ENCODE measurements around the gene CSMD2. TPM values are rescaled to one million over a fixed set of nuclear protein-coding genes. Genes with fewer than 3 reads are reported as not detected.
"Not testable (repeated sequence)": the region's sequence is repeated elsewhere in the genome, so short reads cannot be mapped to it uniquely, and the experiment has no call there.

CSMD2 gene
- not detected in 2 replicates for total RNA-seq
- polyA plus RNA-seq (2012): not detected

GRCh38 chr1:34164771-34165391 is at the start of gene CSMD2:
Gene CSMD2, minus strand, starts transcription at chr1:34165230. Its CDS starts 133 bp downstream, at chr1:34165097.
- peak; percentile 12 for DNase-seq (ENCODE audit: low read depth)

- DNase-seq (ENCODE audit: low read depth): no peak
These were observed 48.9 kb upstream of the CSMD2 start for GRCh38 chr1:34213956-34214355.

GRCh38 chr1:34212673-34213072 is 47.6 kb upstream of the CSMD2 start:
- no peak for DNase-seq (ENCODE audit: low read depth)

- no peak for DNase-seq (ENCODE audit: low read depth)
These were observed 34.9 kb upstream of the CSMD2 start for GRCh38 chr1:34199927-34200326.

DNA sequence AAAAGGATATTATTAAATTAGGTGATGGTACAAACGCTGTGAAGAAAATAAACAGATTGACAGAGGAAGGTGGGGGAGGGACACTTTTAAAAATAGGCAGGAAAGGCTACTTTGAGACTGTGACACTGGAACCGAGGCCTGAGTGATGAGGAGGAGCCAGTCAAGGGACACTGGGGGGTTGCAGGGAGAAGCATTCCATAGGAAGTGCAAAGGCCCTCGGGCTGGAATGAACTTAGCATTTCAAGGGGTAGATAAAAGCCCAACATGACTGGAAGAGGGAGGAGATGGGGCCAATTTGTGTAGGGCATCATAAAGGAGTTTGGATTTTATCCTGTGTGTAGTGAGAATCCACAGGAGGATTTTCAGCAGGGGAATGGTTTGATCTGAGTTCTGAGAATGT is 27.6 kb upstream of the CSMD2 start:
- DNase-seq (ENCODE audit: low read depth): no peak

GRCh38 chr1:34190692-34191091 is 25.7 kb upstream of the CSMD2 start:
- DNase-seq (ENCODE audit: low read depth): no peak

- DNase-seq (ENCODE audit: low read depth): no peak
These were observed 24.0 kb upstream of the CSMD2 start for GRCh38 chr1:34188985-34189384.

DNA sequence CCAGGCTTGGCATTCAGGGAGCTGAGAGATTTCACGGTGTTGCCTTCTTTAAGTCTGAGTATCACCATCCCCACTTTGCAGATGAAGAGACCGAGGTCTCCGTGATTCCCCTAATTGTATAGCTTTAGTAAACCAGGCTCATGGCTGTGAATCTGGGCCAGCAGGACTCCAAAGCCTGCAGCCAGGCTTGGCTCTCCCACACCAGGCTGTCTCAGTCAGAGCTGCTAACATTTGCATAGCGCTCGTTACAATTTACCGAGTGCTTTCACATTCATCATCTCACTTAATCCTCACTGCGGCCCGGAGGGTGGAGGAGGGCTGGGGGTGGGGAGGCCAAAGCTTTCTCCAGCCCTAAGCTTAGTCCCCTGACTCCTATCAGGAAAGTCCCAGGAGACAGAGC is 23.4 kb upstream of the CSMD2 start:
- DNase-seq (ENCODE audit: low read depth): no peak

DNA sequence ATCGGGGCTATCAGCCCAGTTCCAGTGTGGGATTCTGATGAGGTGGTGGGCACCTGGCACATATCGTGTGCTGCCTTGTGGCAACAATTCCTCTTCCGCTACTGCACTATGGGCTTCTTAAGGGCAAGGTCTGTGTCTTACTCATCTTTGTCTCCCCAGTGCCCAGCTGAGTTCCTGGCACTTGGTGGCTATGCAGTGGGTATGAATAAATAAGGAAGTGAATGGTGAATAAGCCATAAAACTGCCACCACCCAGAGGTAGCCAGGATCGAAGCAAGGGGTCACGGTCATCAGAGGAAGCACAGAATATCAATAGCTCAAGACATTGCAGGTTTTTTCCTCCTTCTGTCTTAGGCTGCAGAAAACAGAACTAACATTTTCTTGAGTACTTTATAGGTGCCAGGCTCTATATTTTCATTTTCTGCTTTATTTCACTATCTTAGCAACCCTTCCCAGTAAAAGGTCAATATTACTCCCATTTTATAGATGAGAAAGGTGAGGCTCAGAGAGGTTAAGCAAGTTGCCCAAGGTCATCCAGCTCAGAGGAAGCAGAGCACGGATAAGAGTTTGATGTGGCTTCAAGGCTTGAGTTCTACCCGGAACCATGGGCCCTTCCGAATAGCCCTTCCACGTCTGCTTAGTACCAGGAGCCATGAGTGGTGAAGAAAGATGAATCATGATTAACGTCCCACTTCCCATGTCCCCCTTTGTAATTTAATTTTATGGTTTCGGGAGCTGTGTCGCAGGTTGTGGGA is 21.9 kb upstream of the CSMD2 start:
- no peak for DNase-seq (ENCODE audit: low read depth)

DNA sequence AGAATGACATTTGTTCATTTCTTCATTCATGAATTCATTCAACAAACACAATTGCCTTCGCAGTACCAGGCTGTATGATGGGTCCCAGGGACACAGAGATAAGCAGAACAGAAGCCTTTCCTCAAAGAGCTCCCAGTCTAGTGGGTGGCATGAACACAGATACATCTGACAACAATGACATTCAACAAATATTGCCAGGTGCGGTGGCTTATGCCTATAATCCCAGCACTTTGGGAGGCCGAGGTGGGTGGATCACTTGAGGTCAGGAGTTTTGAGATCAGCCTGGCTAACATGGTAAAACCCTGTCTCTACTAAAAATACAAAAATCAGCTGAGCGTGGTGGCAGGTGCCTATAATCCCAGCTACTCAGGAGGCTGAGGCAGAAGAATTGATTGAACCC is 18.4 kb upstream of the CSMD2 start:
- not testable (repeated sequence) for DNase-seq (ENCODE audit: low read depth)

DNA sequence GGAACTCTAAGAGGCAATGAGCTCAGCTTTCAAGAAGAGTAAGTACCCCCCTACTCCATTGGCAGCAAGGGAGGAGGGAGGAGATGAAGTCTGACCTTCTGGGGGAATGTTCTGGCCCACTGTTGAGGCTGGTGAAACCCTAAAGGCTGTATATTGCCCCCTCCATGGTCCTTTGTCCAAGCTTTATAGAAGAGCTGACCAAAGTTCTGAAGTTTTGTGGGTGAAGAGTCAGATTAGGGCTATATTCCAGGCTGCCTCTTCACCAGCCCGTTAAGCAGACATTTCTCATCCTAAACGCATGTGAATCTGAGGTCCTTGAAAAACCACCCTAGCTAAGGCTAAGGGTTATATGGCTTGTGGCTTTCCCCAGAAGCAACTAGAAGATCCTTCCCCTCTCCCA is 13.0 kb upstream of the CSMD2 start:
- no peak for DNase-seq (ENCODE audit: low read depth)

- no peak for DNase-seq (ENCODE audit: low read depth)
These were observed 12.0 kb upstream of the CSMD2 start, which contains the start of gene C1orf94 for GRCh38 chr1:34176830-34177603. Gene C1orf94, plus strand, starts transcription at chr1:34176907. Its CDS starts 883 bp downstream, at chr1:34177790.

- no peak for DNase-seq (ENCODE audit: low read depth)
These were observed 10.7 kb upstream of the CSMD2 start for GRCh38 chr1:34175744-34176143.

DNA sequence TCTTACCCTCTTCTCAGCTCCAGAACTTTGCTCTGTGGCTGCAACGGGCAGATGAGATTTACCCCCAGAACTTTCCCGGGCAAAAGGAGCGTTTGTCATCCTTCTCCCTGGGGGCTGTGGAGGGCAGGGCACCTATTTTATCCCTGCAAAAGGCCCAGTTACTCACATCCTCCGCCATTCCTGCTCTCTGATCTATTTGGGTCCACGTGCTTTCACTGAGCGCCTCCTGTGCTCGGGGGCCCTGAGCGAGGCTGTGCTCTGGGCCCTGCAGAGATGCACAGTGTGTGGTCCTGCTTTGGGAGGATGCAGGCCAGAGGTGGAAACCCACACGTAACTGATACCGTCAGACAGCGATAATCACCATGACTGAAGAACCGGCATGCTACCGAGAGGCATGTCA is 2.4 kb upstream of the CSMD2 start:
- no peak for DNase-seq (ENCODE audit: low read depth)

DNA sequence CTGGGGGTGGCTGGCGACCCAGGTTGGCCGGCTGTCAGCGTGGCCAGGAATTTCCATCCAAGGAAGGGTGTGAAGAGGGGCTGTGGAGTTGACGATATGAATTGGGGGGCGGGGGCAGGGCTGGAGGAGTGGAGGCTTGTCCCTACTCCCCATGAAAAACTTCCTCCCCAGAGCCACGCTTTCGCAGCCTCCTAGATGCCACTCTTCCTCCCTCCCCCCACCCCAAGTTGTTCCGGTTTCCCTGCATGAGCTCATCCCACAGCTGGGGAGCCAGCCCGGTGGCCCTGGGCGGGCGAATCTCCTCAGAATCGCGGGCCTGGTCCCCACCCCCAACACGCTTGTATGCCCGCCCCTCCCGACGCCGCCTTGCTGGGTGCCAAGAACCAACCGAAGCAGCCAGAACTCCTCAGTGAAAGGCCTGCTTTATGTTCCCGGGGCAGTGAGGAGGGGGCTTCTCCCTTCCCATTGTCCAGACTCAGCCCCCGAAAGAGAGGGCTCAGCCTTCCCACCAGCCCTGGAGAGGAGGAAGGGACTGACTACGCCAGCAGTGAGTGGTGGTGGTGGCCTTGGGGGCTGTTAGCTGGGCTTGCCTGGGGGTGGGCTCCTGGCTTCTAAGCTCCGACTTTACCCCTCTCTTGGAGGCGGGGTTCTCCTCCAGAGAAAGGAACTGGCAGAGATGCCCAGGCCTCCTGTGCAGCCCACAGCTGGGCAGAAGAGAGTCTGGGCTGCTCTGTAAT is 1.8 kb upstream of the CSMD2 start:
- no peak for DNase-seq (ENCODE audit: low read depth)

DNA sequence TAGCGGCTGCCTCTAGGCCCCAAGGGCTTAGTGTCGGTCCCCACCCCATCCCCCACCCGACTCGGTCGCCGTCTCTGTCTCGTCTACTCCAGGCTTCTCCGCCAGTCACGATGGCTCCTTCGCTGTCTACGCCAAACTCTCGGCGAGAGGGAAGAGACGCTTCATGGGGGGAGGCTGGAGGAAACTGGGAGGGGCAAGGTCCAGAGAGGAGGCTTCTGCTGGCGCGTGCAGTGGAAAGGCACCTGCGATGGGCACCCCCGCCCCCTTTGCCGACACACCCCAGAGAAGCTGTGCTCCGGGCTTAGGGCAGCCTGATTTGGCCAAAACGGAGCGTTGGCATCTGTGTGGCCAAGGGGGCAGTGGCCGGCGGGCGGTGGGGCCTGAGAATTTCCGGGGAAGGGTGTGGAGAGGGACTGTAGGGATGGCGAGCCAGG is 1.2 kb upstream of the CSMD2 start:
- no peak for DNase-seq (ENCODE audit: low read depth)

DNA sequence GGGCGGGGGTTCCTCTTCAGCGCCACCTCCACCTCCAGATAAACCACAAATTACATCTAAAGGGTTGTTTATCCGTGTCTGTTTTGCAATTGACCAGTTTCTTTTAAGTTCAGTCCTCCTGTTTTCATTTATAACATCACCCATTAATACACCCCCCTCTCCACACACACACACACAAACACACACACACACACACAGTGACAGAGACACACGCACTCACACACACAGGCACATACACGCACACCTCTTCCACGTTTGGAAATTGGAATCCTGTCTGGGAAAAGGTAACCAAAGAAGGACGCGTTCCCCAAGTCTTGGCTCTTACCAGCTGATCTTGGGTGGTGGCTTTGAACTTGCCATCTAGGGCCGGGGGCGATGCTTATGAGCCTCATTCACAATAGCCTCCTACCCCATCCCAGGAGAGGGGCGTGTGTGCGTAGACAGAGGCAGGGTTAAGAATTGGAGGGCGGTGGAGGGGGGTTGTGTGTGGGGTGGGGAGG is 442 bp upstream of the CSMD2 start:
- DNase-seq (ENCODE audit: low read depth): no peak

DNA sequence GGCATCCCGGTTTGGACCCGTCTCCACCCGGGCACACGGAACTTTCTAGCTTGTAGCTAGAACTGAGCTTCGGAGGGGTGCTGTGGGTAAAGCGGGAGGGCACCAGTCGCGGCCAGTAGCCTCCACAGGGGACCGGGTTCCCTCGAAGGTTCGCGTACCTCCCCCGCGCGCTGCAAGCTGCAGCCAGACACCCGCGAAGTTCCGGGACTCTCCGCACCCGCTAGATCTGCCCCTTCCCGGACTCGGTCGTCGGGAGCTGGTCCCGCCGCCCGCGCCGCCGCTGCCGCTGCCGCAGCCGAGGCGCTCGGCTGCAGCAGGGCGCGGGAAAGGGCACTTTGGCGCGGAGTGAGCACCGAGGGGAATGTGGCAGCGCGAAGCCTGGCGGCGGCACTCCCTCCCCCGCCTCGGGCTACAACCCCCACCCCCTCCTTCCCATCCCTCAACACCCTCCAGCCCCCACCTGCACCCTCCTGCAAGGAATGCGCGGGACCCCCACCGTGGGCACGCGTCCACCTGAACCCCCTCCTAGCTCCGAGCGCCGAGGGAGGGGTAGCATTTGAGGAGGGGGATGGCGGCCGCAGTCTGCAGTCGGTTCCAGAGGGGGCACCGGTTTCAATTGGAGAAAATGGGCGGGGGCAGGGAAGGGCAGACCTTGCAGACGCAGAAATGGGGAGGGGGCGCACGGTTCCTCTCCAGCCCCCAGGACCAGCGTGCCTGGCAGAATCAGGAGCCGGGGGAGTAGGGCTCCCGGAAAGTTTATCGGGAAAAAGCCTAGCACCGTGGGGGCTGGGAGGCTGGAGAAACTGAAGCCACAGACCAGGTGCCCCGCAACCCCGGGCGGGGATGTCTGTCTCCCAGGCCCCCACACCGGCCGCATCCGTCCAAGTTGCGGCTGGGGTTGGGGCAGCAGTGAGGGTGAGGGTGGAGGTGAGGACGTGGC is 968 bp downstream of the CSMD2 start:
- DNase-seq (ENCODE audit: low read depth): no peak

- DNase-seq (ENCODE audit: low read depth): peak; percentile 4
These were observed 1.9 kb downstream of the CSMD2 start for GRCh38 chr1:34162852-34163766.
